HG02884 (cell line): ENCODE results near the gene WBP1L.
"Not testable (repeated sequence)": the region's sequence is repeated elsewhere in the genome, so short reads cannot be mapped to it uniquely, and the experiment has no call there.

ENCODE experiments used
- ATAC-seq: cut with Tn5 transposase; IDR thresholded peaks from one replicate; pipeline ENCODE4 v1.9.1; 2021; ENCODE audit warnings: mild to moderate bottlenecking, moderate library complexity; ENCODE audit not compliant: unreplicated experiment

Gene WBP1L

DNA sequence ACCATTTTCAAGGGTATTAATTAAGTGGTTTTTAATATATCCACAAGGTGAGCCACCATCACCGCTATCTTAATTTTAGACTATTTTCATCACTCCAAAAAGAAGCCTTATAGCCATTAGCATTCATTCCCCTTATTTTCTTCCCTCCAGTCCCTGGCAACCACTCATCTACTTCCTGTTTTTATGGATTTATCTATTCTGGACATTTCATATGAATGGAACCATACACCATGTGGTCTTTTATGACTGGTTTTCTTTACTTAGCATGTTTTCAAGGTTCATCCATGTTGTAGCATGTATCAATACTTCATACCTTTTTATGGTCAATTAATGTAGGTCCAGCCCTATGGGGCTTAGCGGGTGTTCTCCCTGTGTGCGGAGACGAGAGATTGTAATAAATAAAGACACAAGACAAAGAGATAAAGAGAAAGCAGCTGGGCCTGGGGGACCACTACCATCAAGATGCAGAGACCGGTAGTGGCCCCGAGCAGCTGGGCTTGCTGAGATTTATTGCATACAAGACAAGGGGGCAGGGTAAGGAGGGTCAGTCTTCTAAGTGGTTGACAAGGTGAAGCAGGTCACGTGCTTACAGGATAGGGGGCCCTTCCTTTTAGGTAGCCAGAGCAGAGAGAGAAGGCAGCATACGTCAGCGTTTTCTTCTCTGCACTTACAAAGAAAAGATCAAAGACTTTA lies 14.6 kb downstream of the WBP1L start:
- no peak for ATAC-seq

GRCh38 chr10:102758933-102759262 lies 15.2 kb downstream of the WBP1L start:
- ATAC-seq = not testable (repeated sequence)

- no peak for ATAC-seq
Measured at GRCh38 chr10:102759497-102760210, 15.9 kb downstream of the WBP1L start.

- no peak for ATAC-seq
Measured at GRCh38 chr10:102761981-102762380, 18.2 kb downstream of the WBP1L start.

- ATAC-seq = no peak
Measured at GRCh38 chr10:102762401-102763015, 18.8 kb downstream of the WBP1L start.

GRCh38 chr10:102763037-102763607 lies 19.4 kb downstream of the WBP1L start:
- no peak for ATAC-seq

- no peak for ATAC-seq
Measured at GRCh38 chr10:102764470-102765161, 20.9 kb downstream of the WBP1L start.

- ATAC-seq = no peak
Measured at GRCh38 chr10:102765336-102765735, 21.6 kb downstream of the WBP1L start.

DNA sequence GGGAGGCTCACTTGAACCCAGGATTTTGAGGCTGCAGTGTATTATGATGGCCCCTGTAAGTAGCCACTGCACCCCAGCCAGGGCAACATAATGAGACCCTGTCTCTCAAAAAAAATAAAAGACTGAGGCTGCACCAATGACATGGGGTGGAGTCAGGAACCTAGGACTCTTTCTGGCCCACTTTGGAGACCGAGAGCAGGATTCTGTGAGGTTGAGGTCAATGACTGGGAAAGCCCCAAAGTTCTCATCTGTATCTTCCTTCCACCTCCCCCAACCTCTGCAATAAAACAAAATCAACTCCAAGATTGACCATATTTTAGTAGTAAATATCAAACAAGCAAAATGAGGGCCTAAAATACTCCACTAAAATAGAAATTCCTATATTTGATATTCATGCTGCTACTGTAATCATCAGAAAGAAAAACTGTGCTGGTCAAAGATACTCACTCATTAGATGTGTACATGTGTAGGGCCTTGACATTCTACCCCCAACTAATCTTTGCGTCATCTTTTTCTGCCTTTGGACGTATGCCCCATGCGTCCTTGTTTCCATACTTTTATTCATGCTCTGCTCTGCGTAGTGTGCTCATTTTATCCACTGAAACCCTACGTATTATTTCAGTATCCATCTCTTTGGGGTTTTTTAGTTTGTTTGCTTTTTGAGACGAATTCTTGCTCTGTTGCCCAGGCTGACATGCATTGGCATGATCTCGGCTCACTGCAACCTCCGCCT lies 23.8 kb downstream of the WBP1L start:
- no peak for ATAC-seq

GRCh38 chr10:102769375-102770107 lies 25.8 kb downstream of the WBP1L start:
- ATAC-seq = no peak

DNA sequence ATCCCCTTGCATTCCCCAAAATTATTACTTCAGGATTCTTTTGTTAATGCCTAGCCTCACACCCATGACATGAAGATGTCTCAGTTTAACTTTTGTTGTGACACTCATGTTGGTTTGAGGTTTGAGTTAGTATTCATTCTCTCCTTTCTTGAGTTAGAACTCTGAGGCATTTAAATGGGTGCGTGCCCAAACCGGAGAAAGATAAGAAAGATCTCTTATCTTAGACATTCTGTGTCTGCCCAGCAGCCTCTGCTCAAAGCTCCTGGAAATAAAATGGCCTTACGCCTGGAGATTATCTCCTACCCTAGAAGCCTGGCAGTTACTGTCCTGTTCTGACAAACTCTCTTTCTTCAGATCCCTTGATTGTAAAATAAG lies 26.3 kb downstream of the WBP1L start:
- no peak for ATAC-seq

DNA sequence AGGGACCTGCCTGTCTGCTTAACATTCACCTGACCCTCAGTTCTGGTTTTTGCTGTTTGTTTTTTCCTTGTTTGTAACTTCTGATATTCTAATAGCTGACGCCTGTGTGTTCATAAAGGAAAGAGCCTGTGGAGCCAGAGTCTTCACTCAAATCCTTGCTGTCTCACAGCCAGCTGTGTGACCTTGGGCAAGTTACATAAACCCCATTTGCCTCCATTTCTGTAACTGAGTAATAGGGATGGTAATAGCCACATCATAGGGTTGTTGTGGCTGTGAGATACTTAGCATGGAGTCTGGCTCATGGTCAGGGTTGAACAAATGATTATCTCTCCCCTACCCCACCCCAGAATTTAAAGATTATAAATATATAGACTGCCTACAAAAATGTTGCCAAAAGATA lies 27.0 kb downstream of the WBP1L start:
- no peak for ATAC-seq

DNA sequence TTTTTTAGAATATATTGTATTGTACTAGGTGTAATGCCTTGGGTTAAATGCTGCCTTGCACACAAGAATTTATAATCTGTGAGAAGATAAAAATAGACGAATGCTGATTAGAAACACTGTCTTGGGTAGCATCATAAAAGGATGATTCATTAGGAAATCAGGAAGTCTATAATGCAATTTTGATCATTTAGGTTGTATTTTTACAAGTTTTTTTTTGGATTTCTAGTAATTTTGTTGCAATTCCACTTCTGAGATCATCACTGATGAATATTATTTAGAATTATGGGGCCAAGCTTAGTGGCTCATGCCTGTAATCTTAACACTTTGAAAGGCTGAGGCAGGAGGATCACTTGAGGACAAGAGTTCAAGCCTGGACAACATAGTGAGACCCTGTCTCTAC lies 29.6 kb downstream of the WBP1L start:
- ATAC-seq = no peak

GRCh38 chr10:102773986-102774385 lies 30.2 kb downstream of the WBP1L start:
- ATAC-seq = no peak

- ATAC-seq = no peak
Measured at GRCh38 chr10:102775201-102775934, 31.6 kb downstream of the WBP1L start.

DNA sequence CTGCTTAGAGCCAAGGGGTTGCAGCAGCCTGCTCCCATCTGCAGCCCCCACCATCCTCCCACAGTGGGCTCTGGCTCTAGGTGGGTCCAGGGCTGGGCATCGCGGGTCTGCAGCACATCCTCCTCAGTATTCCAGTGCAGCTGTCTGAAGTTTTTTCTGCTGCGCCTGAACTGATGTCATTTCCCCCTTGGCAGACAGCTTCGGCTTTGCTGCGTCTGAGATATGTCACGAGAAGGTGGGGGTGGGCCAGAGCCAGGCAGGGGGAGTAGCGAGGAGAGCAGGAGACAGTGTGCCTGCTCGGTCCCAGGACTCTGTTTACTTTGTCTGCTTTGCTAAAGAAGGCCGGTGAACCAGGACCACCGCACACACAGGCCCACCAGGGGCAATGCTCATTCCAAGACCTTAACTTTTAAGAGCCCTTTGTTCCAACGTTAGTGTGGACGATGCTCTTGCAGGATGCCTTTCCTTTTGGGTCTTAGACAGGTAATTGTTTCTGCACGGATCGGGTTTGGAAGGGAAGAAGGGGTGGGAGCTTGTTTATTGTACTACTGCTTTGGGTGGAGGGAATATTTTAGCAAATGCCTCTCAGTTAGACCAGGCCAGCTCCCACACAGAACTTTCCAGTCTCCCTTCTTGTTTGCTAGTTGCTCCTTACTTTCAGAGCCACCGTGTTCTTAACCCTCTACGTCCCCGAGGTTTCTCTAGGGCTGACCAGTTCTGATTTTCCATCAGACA lies 32.4 kb downstream of the WBP1L start:
- no peak for ATAC-seq

DNA sequence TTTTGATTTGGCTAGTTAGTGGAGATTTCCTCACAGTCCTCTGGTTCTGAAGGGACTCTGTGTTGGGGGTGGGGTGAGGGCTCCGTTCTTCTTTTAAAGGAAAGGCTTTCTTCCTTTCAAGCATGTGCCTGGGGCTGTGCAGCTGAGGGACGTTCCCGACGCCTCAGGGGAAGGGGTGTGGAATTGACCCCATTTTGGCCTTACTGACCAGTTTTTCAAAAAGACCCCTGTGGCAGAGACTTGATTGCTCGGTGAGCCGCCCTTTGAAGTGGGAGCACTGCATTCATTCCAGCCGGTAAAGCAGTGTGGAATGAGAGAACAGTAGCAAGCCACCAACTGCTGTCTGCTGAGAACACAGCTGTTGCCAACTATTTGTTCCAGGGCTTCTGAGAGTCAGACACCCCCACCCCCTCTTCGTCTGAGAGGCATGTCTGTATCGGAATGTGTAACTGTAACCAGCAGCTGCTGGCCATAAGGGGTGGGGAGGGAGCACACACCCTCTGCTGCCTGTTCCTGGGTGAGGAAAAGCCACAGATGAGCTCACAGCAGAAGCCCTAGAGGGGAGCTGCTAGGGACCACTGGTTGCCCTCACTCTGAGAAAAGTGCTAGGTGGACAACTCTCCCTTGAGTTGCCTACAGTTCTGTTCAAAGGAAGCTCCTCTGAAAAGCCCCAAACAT lies 33.2 kb downstream of the WBP1L start:
- ATAC-seq = no peak
